Right lobe of liver (tissue), 4 donors: ENCODE data around the gene NCS1.

ENCODE experiments used
- POLR2A ChIP-seq: fragments of 450-650 bp; IDR thresholded peaks from one replicate; pipeline ENCODE4 v1.6.1; 2017; ENCODE audit warnings: antibody characterized with exemption, mild to moderate bottlenecking
- TF ChIP-seq, protein P1 (sequence below), 4 donors: fragments of 200-600 bp in 3 of 4; fragments of 450-650 bp in 1 of 4; IDR thresholded peaks; one replicate each; pipeline versions ENCODE4 v1.5.1 to v1.8.0; 2016 to 2022; ENCODE audit warnings: antibody characterized with exemption in 4 of 4, mild to moderate bottlenecking in 2 of 4
- donor health status: DM: no; HTN: no; CAD: no.
- donor health status: DM: no; HTN: no; CAD: no.
- donor health status: DM: no; HTN: yes; CAD: no.

DNA sequence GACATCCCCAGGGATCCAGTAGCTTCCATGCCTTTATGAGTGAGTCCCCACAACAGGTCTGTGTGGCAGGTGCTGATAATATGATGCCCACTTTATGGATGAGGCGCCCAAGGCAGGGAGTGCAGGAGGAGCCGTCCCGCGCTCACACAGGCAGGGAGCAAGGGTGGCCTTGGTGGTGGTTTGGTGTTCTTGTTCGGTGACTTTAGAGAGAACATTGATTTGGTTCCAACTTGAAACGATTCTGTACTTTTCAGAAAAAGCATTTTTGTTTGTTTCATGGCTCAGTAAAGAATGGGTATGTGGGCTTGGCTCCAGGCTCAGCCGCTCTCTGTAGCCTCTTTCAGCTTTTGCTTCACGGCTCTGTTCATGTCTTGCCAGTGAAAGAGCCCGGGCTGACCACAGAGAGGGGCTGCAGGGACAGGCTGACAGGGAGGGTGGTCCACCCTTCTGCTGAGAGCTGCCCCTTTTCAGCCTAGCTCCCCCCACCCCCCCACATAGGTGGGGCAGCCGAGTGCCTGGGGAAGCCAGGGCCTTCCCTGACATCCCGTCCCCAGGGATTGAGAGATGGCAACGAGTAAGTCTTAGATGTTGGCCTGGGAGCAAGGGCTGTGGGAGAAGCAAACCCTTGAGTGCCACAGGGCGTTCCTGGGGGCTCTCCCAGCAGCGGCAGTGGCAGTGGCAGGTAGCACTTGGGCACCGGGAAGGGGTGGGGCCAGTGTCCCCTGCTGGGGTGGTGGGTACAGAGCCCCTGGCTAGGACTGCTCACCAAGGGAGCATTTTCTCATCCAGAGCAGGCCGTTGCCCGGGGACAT is 28.0 kb downstream of the NCS1 start:
- TF ChIP-seq, protein P1, sequence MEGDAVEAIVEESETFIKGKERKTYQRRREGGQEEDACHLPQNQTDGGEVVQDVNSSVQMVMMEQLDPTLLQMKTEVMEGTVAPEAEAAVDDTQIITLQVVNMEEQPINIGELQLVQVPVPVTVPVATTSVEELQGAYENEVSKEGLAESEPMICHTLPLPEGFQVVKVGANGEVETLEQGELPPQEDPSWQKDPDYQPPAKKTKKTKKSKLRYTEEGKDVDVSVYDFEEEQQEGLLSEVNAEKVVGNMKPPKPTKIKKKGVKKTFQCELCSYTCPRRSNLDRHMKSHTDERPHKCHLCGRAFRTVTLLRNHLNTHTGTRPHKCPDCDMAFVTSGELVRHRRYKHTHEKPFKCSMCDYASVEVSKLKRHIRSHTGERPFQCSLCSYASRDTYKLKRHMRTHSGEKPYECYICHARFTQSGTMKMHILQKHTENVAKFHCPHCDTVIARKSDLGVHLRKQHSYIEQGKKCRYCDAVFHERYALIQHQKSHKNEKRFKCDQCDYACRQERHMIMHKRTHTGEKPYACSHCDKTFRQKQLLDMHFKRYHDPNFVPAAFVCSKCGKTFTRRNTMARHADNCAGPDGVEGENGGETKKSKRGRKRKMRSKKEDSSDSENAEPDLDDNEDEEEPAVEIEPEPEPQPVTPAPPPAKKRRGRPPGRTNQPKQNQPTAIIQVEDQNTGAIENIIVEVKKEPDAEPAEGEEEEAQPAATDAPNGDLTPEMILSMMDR (IDR thresholded peaks at IDR 0.05): no peak
- no peak for TF ChIP-seq POLR2A
